Measurements from ENCODE around the gene USP49. TPM values are rescaled to one million over a fixed set of nuclear protein-coding genes. Genes with fewer than 3 reads are reported as not detected.

USP49 gene
- total RNA-seq, 3 donors from 2014 or later, result 3.4 to 4.9 (median 4.7) TPM

GRCh38 chr6:41758641-41759035 is 136.5 kb downstream of the USP49 start:
- no peak overlapping the region for H3K4me3 ChIP-seq
- no peak for DNase-seq (ENCODE audit: low spot score in 2 of 2)
- TF ChIP-seq, protein P1, sequence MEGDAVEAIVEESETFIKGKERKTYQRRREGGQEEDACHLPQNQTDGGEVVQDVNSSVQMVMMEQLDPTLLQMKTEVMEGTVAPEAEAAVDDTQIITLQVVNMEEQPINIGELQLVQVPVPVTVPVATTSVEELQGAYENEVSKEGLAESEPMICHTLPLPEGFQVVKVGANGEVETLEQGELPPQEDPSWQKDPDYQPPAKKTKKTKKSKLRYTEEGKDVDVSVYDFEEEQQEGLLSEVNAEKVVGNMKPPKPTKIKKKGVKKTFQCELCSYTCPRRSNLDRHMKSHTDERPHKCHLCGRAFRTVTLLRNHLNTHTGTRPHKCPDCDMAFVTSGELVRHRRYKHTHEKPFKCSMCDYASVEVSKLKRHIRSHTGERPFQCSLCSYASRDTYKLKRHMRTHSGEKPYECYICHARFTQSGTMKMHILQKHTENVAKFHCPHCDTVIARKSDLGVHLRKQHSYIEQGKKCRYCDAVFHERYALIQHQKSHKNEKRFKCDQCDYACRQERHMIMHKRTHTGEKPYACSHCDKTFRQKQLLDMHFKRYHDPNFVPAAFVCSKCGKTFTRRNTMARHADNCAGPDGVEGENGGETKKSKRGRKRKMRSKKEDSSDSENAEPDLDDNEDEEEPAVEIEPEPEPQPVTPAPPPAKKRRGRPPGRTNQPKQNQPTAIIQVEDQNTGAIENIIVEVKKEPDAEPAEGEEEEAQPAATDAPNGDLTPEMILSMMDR (IDR thresholded peaks at IDR 0.05), result no peak
- TF ChIP-seq POLR2AphosphoS5 (IDR thresholded peaks at IDR 0.05) (no peak), POLR2A (IDR thresholded peaks at IDR 0.05) (no peak)
- no peak overlapping the region for H3K27ac ChIP-seq
- H3K9me3 ChIP-seq, result no peaks in the 10 kb centered on the region
- intact Hi-C loops (cut with DNase I; ENCODE audit: low total_unique reads), result no loop called here
- H3K4me1 ChIP-seq, result no peaks in the 10 kb centered on the region
- H3K36me3 ChIP-seq, result no peaks in the 10 kb centered on the region
- H3K27me3 ChIP-seq, result no peaks in the 10 kb centered on the region

DNA sequence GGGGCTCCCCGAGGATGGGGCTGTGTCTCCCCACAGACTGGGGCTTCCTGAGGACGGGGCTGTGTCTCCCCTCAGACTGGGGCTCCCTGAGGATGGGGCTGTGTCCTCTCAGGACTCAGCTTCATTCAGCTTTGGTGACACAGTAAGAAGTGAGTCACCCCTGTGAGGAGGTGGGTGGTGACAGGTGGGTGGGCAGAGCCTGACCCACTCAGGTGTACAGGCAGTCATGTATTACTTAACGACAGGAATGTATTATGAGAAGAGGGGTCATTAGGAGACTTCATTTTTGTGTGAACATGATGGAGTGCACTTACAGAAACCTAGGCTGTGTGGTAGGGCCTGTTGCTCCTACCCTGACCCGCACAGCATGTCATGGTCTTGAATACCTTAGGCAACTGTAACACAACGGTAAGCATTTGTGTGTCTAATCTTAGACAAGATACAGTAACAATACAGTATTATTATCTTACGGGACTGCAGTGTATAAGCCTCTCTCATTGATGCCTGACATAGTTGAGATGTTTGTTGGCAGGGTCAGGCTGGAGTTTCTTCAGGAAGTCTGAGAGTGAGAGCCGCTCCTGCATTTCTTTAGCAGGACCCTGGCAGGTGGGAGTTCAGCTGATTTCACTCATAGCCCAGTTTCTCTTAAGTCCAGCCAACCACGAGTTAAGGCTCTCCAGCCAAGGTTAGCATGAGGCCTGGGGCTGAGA is 137.1 kb downstream of the USP49 start:
- H3K27me3 ChIP-seq, result no peaks in the 10 kb centered on the region
- H3K9me3 ChIP-seq, result no peaks in the 10 kb centered on the region
- H3K27ac ChIP-seq, result no peak overlapping the region
- TF ChIP-seq POLR2AphosphoS5 (IDR thresholded peaks at IDR 0.05) (no peak), POLR2A (IDR thresholded peaks at IDR 0.05) (no peak)
- TF ChIP-seq, protein P1 (IDR thresholded peaks at IDR 0.05), result no peak
- H3K36me3 ChIP-seq, result no peaks in the 10 kb centered on the region
- no peak overlapping the region for H3K4me3 ChIP-seq
- H3K4me1 ChIP-seq, result no peaks in the 10 kb centered on the region
- intact Hi-C loops (cut with DNase I; ENCODE audit: low total_unique reads), result no loop called here
- DNase-seq (ENCODE audit: low spot score in 2 of 2), result no peak

- Histone ChIP-seq H3K9me3 (no peaks in the 10 kb centered on the region), H3K4me3 (no peak overlapping the region), H3K4me1 (no peaks in the 10 kb centered on the region), H3K27ac (no peak overlapping the region), H3K36me3 (no peaks in the 10 kb centered on the region), H3K27me3 (no peaks in the 10 kb centered on the region)
- DNase-seq (ENCODE audit: low spot score in 2 of 2), result no peak
- intact Hi-C loops (cut with DNase I; ENCODE audit: low total_unique reads), result no loop called here
- no peak for TF ChIP-seq POLR2A (IDR thresholded peaks at IDR 0.05)
- no peak for TF ChIP-seq POLR2AphosphoS5 (IDR thresholded peaks at IDR 0.05)
- TF ChIP-seq, protein P1 (IDR thresholded peaks at IDR 0.05), result no peak
Measured at GRCh38 chr6:41757271-41757670, 137.9 kb downstream of the USP49 start.

GRCh38 chr6:41756354-41756753 is 138.8 kb downstream of the USP49 start:
- H3K9me3 ChIP-seq, result no peaks in the 10 kb centered on the region
- no peaks in the 10 kb centered on the region for H3K36me3 ChIP-seq
- intact Hi-C loops (cut with DNase I; ENCODE audit: low total_unique reads), result no loop called here
- no peaks in the 10 kb centered on the region for H3K27me3 ChIP-seq
- no peak for DNase-seq (ENCODE audit: low spot score in 2 of 2)
- no peak overlapping the region for H3K27ac ChIP-seq
- H3K4me1 ChIP-seq, result no peaks in the 10 kb centered on the region
- TF ChIP-seq, protein P1 (IDR thresholded peaks at IDR 0.05), result no peak
- TF ChIP-seq POLR2A (IDR thresholded peaks at IDR 0.05), result no peak
- no peak for TF ChIP-seq POLR2AphosphoS5 (IDR thresholded peaks at IDR 0.05)
- no peak overlapping the region for H3K4me3 ChIP-seq

GRCh38 chr6:41755895-41756294 is 139.3 kb downstream of the USP49 start:
- no peak for DNase-seq (ENCODE audit: low spot score in 2 of 2)
- Histone ChIP-seq H3K36me3 (no peaks in the 10 kb centered on the region), H3K4me1 (no peaks in the 10 kb centered on the region), H3K9me3 (no peaks in the 10 kb centered on the region), H3K27me3 (no peaks in the 10 kb centered on the region), H3K4me3 (no peak overlapping the region), H3K27ac (no peak overlapping the region)
- no peak for TF ChIP-seq POLR2AphosphoS5 (IDR thresholded peaks at IDR 0.05)
- no peak for TF ChIP-seq POLR2A (IDR thresholded peaks at IDR 0.05)
- TF ChIP-seq, protein P1 (IDR thresholded peaks at IDR 0.05), result no peak
- intact Hi-C loops (cut with DNase I; ENCODE audit: low total_unique reads), result no loop called here
